HEK293 (cell line): ENCODE data around the gene ADK.

Experiments
- CTCF ChIA-PET: fragments of 350-600 bp; formaldehyde crosslinking; extraction: SDS; loops from one replicate; lab custom pipeline; 2021; ENCODE audit warnings: antibody characterized with exemption; lab: Yijun Ruan, JAX
- POLR2A ChIA-PET: fragments of 300-600 bp; formaldehyde crosslinking; extraction: SDS; loops from one replicate; lab custom pipeline; 2020; ENCODE audit warnings: antibody characterized with exemption, inconsistent platforms; lab: Yijun Ruan, JAX
- H3K27ac ChIP-seq: fragments of 200-500 bp; sonication (Bioruptor generic); 2 replicates; pipeline ENCODE4 v1.5.1; 2014; ENCODE audit warnings: low read depth, low read length, control low read depth, inconsistent platforms; ENCODE audit errors: extremely low read depth
- H3K36me3 ChIP-seq, 2 experiments: fragments of 200-500 bp in 1 of 2; sonication (Bioruptor generic) in 1 of 2; 1 replicate in 1 of 2; 2 replicates in 1 of 2; pipeline ENCODE4 v1.5.1; 2014 to 2017; ENCODE audit warnings: inconsistent platforms in 2 of 2, low read length in 2 of 2; ENCODE audit not compliant: control insufficient read depth in 2 of 2, insufficient read depth in 1 of 2
- H3K4me1 ChIP-seq: fragments of 200-500 bp; sonication (Bioruptor generic); 2 replicates; pipeline ENCODE4 v1.5.1; 2014; ENCODE audit warnings: mild to moderate bottlenecking, low read length, inconsistent platforms; ENCODE audit not compliant: control insufficient read depth, insufficient read depth
- H3K4me3 ChIP-seq: 2 replicates; pipeline ENCODE4 v1.5.1; 2011; ENCODE audit warnings: low read depth, mild to moderate bottlenecking, control low read depth, low read length, moderate library complexity
- H3K9me3 ChIP-seq: fragments of 200-500 bp; sonication (Bioruptor generic); 2 replicates; pipeline ENCODE4 v1.5.1; 2014; ENCODE audit warnings: low read depth, low read length, inconsistent platforms; ENCODE audit not compliant: control insufficient read depth, insufficient read depth
- ELK4 ChIP-seq: IDR thresholded peaks from 2 replicates; pipeline ENCODE4 v1.6.1; 2011; ENCODE audit warnings: mild to moderate bottlenecking, low read depth, low read length, borderline replicate concordance
- GLI4 ChIP-seq: fragments of 450-650 bp; formaldehyde crosslinking; IDR thresholded peaks from 2 replicates; pipeline ENCODE4 v1.5.1; 2016; ENCODE audit warnings: missing biosample characterization, missing genetic modification characterization
- GLIS1 ChIP-seq: fragments of 450-650 bp; formaldehyde crosslinking; IDR thresholded peaks from 2 replicates; pipeline ENCODE4 v1.5.1; 2016; ENCODE audit warnings: missing biosample characterization, missing genetic modification characterization
- MZF1 ChIP-seq: fragments of 450-650 bp; formaldehyde crosslinking; IDR thresholded peaks from 2 replicates; pipeline ENCODE4 v1.5.1; 2017; ENCODE audit warnings: missing biosample characterization, missing genetic modification characterization, borderline replicate concordance
- OSR2 ChIP-seq: fragments of 450-650 bp; formaldehyde crosslinking; IDR thresholded peaks from 2 replicates; pipeline ENCODE4 v1.5.1; 2016; ENCODE audit warnings: missing biosample characterization, missing genetic modification characterization
- SCRT1 ChIP-seq: fragments of 450-650 bp; formaldehyde crosslinking; IDR thresholded peaks from 2 replicates; pipeline ENCODE4 v1.5.1; 2016; ENCODE audit warnings: missing biosample characterization, missing genetic modification characterization, borderline replicate concordance
- SP7 ChIP-seq: fragments of 450-650 bp; formaldehyde crosslinking; IDR thresholded peaks from 2 replicates; pipeline ENCODE4 v1.5.1; 2016; ENCODE audit warnings: missing biosample characterization, missing genetic modification characterization
- YY1 ChIP-seq: fragments of 450-650 bp; formaldehyde crosslinking; IDR thresholded peaks from 2 replicates; pipeline ENCODE4 v1.5.1; 2018; ENCODE audit warnings: missing biosample characterization, missing genetic modification characterization
- ZNF112 ChIP-seq: fragments of 450-650 bp; formaldehyde crosslinking; IDR thresholded peaks from 2 replicates; pipeline ENCODE4 v1.5.0; 2017; ENCODE audit warnings: missing biosample characterization, missing genetic modification characterization
- ZNF114 ChIP-seq: fragments of 450-650 bp; formaldehyde crosslinking; IDR thresholded peaks from 2 replicates; pipeline ENCODE4 v1.5.0; 2017; ENCODE audit warnings: missing biosample characterization, missing genetic modification characterization
- ZNF274 ChIP-seq, 2 experiments: fragments of 200-500 bp in 1 of 2; fragments of 450-650 bp in 1 of 2; sonication (Bioruptor generic) in 1 of 2; formaldehyde crosslinking in 1 of 2; IDR thresholded peaks; 2 replicates each; pipeline versions ENCODE4 v1.5.1 to v1.6.1; 2014 to 2016; ENCODE audit warnings: borderline replicate concordance in 1 of 2, inconsistent platforms in 1 of 2, low read length in 1 of 2, missing biosample characterization in 1 of 2, missing genetic modification characterization in 1 of 2
- ZNF311 ChIP-seq: fragments of 450-650 bp; formaldehyde crosslinking; IDR thresholded peaks from 2 replicates; pipeline ENCODE4 v1.5.1; 2017; ENCODE audit warnings: missing biosample characterization, missing genetic modification characterization, borderline replicate concordance
- ZNF341 ChIP-seq: fragments of 450-650 bp; formaldehyde crosslinking; IDR thresholded peaks from 2 replicates; pipeline ENCODE4; 2016; ENCODE audit warnings: low read depth, missing biosample characterization, missing genetic modification characterization
- ZNF558 ChIP-seq: fragments of 450-650 bp; formaldehyde crosslinking; IDR thresholded peaks from 2 replicates; pipeline ENCODE4 v1.5.1; 2016; ENCODE audit warnings: missing biosample characterization, missing genetic modification characterization
- ZNF600 ChIP-seq: fragments of 450-650 bp; formaldehyde crosslinking; IDR thresholded peaks from 2 replicates; pipeline ENCODE4 v1.5.1; 2016; ENCODE audit warnings: missing biosample characterization, missing genetic modification characterization
- TF ChIP-seq, protein P1 (sequence below): fragments of 450-650 bp; formaldehyde crosslinking; IDR thresholded peaks from 2 replicates; pipeline ENCODE4 v1.5.0; 2017; ENCODE audit warnings: missing biosample characterization, missing genetic modification characterization, borderline replicate concordance
- TF ChIP-seq, protein P2 (sequence below): fragments of 450-650 bp; formaldehyde crosslinking; optimal IDR thresholded peaks from 2 replicates; pipeline ENCODE3; 2016; ENCODE audit warnings: missing biosample characterization, mild to moderate bottlenecking, missing genetic modification characterization
- TF ChIP-seq, protein P3 (sequence below): fragments of 450-650 bp; formaldehyde crosslinking; IDR thresholded peaks from 2 replicates; pipeline ENCODE4 v1.5.1; 2016; ENCODE audit warnings: missing biosample characterization, missing genetic modification characterization
- TF ChIP-seq, protein P4 (sequence below): fragments of 450-650 bp; formaldehyde crosslinking; IDR thresholded peaks from 2 replicates; pipeline ENCODE4 v1.5.1; 2016; ENCODE audit warnings: missing biosample characterization, missing genetic modification characterization
- TF ChIP-seq, protein P5 (sequence below): fragments of 450-650 bp; formaldehyde crosslinking; IDR thresholded peaks from 2 replicates; pipeline ENCODE4 v1.5.1; 2016; ENCODE audit warnings: missing biosample characterization, missing genetic modification characterization

ADK gene

DNA sequence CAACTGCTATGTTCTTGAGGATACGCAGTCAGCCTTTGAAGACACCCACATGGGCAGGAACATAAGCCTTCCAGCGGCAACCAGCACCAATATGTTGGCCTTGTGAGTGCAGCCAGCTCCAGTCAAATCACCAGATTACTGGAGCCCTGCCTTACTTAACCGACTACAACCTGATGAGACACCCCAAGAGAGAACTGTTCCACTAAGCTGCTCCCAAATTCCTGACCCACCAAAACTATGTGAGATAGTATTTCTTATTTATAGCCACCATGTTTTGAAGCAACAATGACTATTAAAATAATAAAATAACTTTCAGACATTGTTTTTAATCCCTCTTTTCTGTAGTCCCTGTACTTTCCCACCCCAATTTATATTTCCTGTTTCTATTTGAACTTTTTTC is 179.6 kb downstream of the ADK start (continued):
- TF ChIP-seq, protein P1, sequence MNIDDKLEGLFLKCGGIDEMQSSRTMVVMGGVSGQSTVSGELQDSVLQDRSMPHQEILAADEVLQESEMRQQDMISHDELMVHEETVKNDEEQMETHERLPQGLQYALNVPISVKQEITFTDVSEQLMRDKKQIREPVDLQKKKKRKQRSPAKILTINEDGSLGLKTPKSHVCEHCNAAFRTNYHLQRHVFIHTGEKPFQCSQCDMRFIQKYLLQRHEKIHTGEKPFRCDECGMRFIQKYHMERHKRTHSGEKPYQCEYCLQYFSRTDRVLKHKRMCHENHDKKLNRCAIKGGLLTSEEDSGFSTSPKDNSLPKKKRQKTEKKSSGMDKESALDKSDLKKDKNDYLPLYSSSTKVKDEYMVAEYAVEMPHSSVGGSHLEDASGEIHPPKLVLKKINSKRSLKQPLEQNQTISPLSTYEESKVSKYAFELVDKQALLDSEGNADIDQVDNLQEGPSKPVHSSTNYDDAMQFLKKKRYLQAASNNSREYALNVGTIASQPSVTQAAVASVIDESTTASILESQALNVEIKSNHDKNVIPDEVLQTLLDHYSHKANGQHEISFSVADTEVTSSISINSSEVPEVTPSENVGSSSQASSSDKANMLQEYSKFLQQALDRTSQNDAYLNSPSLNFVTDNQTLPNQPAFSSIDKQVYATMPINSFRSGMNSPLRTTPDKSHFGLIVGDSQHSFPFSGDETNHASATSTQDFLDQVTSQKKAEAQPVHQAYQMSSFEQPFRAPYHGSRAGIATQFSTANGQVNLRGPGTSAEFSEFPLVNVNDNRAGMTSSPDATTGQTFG (tag by site-specific recombination): no peak
- TF ChIP-seq ZNF600 (no peak), ELK4 (no peak), ZNF114 (tag by site-specific recombination) (no peak)

DNA sequence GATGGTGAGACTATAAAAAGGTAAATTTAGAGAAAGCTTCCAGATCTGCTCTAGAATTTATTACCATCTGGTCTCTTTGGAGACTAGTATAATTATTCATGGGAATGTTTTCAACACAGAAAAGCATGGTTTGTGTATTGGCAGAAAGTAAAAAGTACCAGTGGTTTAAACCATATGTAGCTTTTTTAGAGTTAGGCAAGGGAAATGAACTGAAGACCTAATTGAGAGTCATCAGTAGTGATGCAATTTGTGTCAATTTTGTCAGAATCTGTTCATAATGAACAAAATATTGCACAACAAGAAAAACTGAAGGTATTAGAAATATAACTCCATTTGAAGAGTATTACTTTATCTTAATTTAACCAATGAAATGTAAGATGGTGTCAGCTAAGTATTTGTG is 181.4 kb downstream of the ADK start:
- CTCF ChIA-PET: interaction anchor here (0.6 kb wide), 1 partner anchor 835 kb away, joined by 5 read pairs; no protein-coding TSS in a partner anchor
- no peaks in the 10 kb centered on the region for H3K36me3 ChIP-seq
- H3K9me3 ChIP-seq: no peaks in the 10 kb centered on the region
- H3K4me1 ChIP-seq: no peaks in the 10 kb centered on the region
- TF ChIP-seq YY1 (tag by site-specific recombination) (no peak), ZNF311 (no peak), ZNF274 (IDR thresholded peaks at IDR 0.05; ENCODE audit: low read length) (no peak), ZNF274 (tag by site-specific recombination; IDR thresholded peaks at IDR 0.05; ENCODE audit: borderline replicate concordance) (no peak), SCRT1 (tag by site-specific recombination) (no peak), ZNF341 (tag by site-specific recombination) (no peak), GLI4 (no peak), SP7 (no peak), GLIS1 (tag by site-specific recombination) (no peak), ZNF112 (no peak), OSR2 (tag by site-specific recombination) (no peak), ZNF558 (tag by site-specific recombination) (no peak), MZF1 (tag by site-specific recombination) (no peak)
- TF ChIP-seq, protein P2, sequence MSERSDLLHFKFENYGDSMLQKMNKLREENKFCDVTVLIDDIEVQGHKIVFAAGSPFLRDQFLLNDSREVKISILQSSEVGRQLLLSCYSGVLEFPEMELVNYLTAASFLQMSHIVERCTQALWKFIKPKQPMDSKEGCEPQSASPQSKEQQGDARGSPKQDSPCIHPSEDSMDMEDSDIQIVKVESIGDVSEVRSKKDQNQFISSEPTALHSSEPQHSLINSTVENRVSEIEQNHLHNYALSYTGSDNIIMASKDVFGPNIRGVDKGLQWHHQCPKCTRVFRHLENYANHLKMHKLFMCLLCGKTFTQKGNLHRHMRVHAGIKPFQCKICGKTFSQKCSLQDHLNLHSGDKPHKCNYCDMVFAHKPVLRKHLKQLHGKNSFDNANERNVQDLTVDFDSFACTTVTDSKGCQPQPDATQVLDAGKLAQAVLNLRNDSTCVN: no peak
- TF ChIP-seq, protein P3, sequence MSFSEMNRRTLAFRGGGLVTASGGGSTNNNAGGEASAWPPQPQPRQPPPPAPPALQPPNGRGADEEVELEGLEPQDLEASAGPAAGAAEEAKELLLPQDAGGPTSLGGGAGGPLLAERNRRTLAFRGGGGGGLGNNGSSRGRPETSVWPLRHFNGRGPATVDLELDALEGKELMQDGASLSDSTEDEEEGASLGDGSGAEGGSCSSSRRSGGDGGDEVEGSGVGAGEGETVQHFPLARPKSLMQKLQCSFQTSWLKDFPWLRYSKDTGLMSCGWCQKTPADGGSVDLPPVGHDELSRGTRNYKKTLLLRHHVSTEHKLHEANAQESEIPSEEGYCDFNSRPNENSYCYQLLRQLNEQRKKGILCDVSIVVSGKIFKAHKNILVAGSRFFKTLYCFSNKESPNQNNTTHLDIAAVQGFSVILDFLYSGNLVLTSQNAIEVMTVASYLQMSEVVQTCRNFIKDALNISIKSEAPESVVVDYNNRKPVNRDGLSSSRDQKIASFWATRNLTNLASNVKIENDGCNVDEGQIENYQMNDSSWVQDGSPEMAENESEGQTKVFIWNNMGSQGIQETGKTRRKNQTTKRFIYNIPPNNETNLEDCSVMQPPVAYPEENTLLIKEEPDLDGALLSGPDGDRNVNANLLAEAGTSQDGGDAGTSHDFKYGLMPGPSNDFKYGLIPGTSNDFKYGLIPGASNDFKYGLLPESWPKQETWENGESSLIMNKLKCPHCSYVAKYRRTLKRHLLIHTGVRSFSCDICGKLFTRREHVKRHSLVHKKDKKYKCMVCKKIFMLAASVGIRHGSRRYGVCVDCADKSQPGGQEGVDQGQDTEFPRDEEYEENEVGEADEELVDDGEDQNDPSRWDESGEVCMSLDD (tag by site-specific recombination): no peak
- TF ChIP-seq, protein P4, sequence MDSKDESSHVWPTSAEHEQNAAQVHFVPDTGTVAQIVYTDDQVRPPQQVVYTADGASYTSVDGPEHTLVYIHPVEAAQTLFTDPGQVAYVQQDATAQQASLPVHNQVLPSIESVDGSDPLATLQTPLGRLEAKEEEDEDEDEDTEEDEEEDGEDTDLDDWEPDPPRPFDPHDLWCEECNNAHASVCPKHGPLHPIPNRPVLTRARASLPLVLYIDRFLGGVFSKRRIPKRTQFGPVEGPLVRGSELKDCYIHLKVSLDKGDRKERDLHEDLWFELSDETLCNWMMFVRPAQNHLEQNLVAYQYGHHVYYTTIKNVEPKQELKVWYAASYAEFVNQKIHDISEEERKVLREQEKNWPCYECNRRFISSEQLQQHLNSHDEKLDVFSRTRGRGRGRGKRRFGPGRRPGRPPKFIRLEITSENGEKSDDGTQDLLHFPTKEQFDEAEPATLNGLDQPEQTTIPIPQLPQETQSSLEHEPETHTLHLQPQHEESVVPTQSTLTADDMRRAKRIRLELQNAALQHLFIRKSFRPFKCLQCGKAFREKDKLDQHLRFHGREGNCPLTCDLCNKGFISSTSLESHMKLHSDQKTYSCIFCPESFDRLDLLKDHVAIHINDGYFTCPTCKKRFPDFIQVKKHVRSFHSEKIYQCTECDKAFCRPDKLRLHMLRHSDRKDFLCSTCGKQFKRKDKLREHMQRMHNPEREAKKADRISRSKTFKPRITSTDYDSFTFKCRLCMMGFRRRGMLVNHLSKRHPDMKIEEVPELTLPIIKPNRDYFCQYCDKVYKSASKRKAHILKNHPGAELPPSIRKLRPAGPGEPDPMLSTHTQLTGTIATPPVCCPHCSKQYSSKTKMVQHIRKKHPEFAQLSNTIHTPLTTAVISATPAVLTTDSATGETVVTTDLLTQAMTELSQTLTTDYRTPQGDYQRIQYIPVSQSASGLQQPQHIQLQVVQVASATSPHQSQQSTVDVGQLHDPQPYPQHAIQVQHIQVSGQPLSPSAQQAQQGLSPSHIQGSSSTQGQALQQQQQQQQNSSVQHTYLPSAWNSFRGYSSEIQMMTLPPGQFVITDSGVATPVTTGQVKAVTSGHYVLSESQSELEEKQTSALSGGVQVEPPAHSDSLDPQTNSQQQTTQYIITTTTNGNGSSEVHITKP (tag by site-specific recombination): no peak
- TF ChIP-seq, protein P5, sequence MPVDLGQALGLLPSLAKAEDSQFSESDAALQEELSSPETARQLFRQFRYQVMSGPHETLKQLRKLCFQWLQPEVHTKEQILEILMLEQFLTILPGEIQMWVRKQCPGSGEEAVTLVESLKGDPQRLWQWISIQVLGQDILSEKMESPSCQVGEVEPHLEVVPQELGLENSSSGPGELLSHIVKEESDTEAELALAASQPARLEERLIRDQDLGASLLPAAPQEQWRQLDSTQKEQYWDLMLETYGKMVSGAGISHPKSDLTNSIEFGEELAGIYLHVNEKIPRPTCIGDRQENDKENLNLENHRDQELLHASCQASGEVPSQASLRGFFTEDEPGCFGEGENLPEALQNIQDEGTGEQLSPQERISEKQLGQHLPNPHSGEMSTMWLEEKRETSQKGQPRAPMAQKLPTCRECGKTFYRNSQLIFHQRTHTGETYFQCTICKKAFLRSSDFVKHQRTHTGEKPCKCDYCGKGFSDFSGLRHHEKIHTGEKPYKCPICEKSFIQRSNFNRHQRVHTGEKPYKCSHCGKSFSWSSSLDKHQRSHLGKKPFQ (tag by site-specific recombination): no peak
- TF ChIP-seq, all 188 proteins: peak for 0
- POLR2A ChIA-PET: no interaction called here
- no peak overlapping the region for H3K27ac ChIP-seq
- no peak overlapping the region for H3K4me3 ChIP-seq
